Measurements from ENCODE around the gene TUBA1C.
"Not testable (repeated sequence)": the region's sequence is repeated elsewhere in the genome, so short reads cannot be mapped to it uniquely, and the experiment has no call there.

The TUBA1C gene

DNA sequence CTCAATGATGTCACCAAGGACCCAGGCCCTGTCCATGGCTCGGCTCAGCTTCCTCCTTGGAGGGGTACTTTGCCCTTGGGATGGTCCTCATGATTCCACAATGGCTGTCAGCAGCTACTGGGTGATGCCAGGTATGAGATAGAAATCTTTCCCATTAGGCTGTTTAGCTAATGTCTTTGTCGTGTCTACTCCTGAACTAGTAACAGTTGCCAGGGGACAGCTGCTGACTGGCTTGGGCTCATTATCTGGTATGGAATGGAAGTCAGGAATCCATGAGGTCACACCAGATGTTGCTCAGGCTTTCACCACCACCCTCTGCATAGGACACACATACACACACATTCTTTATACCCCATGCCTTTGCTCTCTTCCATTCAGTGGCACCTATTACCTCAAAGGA is 39.3 kb downstream of the TUBA1C start:
- Histone ChIP-seq H3F3A (ENCODE audit: insufficient read depth, low read length) (no peaks in the 10 kb centered on the region), H2AFZ (ENCODE audit: low read length) (no peak overlapping the region), H3K4me1 (ENCODE audit: low read length) (no peaks in the 10 kb centered on the region; the same call in 1 of the 2 replicates), H3K9me3 (replicated peaks; ENCODE audit: insufficient read depth, low read length) (no peaks in the 10 kb centered on the region), H3K4me2 (ENCODE audit: low read depth, low read length) (no peak overlapping the region), H4K20me1 (ENCODE audit: insufficient read depth, low read length) (no peaks in the 10 kb centered on the region), H3K4me3 (ENCODE audit: low read length) (no peak overlapping the region), H3K9me2 (replicated peaks; ENCODE audit: insufficient read depth, low read length) (no peaks in the 10 kb centered on the region), H3K79me2 (ENCODE audit: low read length) (no peaks in the 10 kb centered on the region), H3K27ac (ENCODE audit: low read length) (no peak overlapping the region), H3K9ac (ENCODE audit: low read length) (no peak overlapping the region), H3K27me3 (replicated peaks; ENCODE audit: insufficient read depth, low read length) (no peaks in the 10 kb centered on the region), H3K36me3 (replicated peaks; ENCODE audit: insufficient read depth, low read length) (no peaks in the 10 kb centered on the region)
- TF ChIP-seq, protein P1, sequence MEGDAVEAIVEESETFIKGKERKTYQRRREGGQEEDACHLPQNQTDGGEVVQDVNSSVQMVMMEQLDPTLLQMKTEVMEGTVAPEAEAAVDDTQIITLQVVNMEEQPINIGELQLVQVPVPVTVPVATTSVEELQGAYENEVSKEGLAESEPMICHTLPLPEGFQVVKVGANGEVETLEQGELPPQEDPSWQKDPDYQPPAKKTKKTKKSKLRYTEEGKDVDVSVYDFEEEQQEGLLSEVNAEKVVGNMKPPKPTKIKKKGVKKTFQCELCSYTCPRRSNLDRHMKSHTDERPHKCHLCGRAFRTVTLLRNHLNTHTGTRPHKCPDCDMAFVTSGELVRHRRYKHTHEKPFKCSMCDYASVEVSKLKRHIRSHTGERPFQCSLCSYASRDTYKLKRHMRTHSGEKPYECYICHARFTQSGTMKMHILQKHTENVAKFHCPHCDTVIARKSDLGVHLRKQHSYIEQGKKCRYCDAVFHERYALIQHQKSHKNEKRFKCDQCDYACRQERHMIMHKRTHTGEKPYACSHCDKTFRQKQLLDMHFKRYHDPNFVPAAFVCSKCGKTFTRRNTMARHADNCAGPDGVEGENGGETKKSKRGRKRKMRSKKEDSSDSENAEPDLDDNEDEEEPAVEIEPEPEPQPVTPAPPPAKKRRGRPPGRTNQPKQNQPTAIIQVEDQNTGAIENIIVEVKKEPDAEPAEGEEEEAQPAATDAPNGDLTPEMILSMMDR (IDR thresholded peaks at IDR 0.05; ENCODE audit: low read length), result no peak
- TF ChIP-seq EZH2phosphoT487 (IDR thresholded peaks at IDR 0.05; ENCODE audit: low read length) (no peak), EZH2 (optimal IDR thresholded peaks at IDR 0.05; ENCODE audit: low read depth, low read length) (no peak)
- DNase-seq, result no peak

DNA sequence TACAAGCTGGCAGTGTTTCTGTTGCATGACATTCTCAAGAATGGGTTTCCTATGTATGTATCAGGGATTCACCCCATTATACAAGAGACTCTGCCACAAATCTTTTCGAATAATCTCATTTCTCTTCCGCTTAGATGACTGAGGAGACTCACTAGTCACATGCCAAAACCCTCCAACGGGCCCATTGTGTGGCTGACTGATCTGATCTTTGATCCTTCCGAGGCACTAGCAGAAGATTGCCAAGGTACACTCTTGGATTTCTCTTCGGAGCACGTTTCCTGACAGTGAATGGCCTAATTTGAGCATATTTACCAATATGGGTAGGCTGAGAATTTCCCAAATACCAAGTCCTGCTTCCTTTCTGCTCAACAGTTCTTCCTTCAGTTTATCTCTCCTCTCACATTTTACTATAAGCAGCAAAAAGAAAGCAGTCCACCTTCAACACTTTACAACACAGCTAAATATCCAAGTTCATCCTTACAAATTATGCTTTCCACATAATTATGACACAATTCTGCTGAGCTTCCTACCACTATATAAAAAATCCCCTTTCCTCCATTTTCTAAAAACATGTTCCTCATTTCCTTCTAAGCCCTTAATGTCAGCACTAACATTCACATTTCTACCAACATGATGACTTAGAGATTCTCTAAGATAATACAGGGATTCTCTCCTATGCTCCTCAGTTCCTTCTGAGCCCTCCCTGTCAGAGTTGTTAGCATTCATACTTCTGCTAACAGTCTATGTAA is 41.1 kb downstream of the TUBA1C start:
- no peak for DNase-seq
- H3K36me3 ChIP-seq (replicated peaks; ENCODE audit: insufficient read depth, low read length), result no peaks in the 10 kb centered on the region

DNA sequence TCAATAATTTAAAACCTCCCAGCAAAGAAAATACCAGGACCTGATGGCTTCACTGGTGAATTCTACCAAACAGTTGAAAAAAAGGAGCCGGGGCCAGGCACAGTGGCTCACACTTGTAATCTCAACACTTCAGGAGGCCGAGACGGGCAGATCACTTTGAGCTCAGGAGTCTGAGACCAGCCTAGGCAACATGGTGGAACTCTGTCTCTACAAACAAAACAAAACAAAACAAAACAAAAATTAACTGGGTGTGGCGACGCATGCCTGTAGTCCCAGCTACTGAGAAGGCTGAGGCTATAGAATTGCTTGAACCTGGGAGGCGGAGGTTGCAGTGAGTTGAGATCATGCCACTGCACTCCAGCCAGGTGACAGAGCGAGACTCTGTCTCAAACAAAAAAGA is 44.5 kb downstream of the TUBA1C start:
- H3K9ac ChIP-seq (ENCODE audit: low read length), result no peak overlapping the region
- H3K4me2 ChIP-seq (ENCODE audit: low read depth, low read length), result no peak overlapping the region
- no peaks in the 10 kb centered on the region for H3K9me2 ChIP-seq (replicated peaks; ENCODE audit: insufficient read depth, low read length)
- no peaks in the 10 kb centered on the region for H3K27me3 ChIP-seq (replicated peaks; ENCODE audit: insufficient read depth, low read length)
- H3K27ac ChIP-seq (ENCODE audit: low read length), result no peak overlapping the region
- H3K79me2 ChIP-seq (ENCODE audit: low read length), result no peaks in the 10 kb centered on the region
- no peak for TF ChIP-seq EZH2 (optimal IDR thresholded peaks at IDR 0.05; ENCODE audit: low read depth, low read length)
- no peak for TF ChIP-seq EZH2phosphoT487 (IDR thresholded peaks at IDR 0.05; ENCODE audit: low read length)
- TF ChIP-seq, protein P1 (IDR thresholded peaks at IDR 0.05; ENCODE audit: low read length), result no peak
- no peaks in the 10 kb centered on the region for H3K9me3 ChIP-seq (replicated peaks; ENCODE audit: insufficient read depth, low read length)
- no peaks in the 10 kb centered on the region for H3F3A ChIP-seq (ENCODE audit: insufficient read depth, low read length)
- no peak overlapping the region for H3K4me3 ChIP-seq (ENCODE audit: low read length)
- DNase-seq, result no peak
- H4K20me1 ChIP-seq (ENCODE audit: insufficient read depth, low read length), result no peaks in the 10 kb centered on the region
- no peaks in the 10 kb centered on the region for H3K36me3 ChIP-seq (replicated peaks; ENCODE audit: insufficient read depth, low read length)
- H3K4me1 ChIP-seq (ENCODE audit: low read length), result no peaks in the 10 kb centered on the region; the same call in 1 of the 2 replicates
- H2AFZ ChIP-seq (ENCODE audit: low read length), result no peak overlapping the region

More for the DNA sequence above, 41.1 kb downstream of the TUBA1C start:
- H3K9me3 ChIP-seq (replicated peaks; ENCODE audit: insufficient read depth, low read length), result no peaks in the 10 kb centered on the region
- no peaks in the 10 kb centered on the region for H3K27me3 ChIP-seq (replicated peaks; ENCODE audit: insufficient read depth, low read length)
- TF ChIP-seq EZH2phosphoT487 (IDR thresholded peaks at IDR 0.05; ENCODE audit: low read length) (no peak), EZH2 (optimal IDR thresholded peaks at IDR 0.05; ENCODE audit: low read depth, low read length) (no peak)
- TF ChIP-seq, protein P1 (IDR thresholded peaks at IDR 0.05; ENCODE audit: low read length), result no peak
- no peak overlapping the region for H3K4me2 ChIP-seq (ENCODE audit: low read depth, low read length)
- no peak overlapping the region for H2AFZ ChIP-seq (ENCODE audit: low read length)
- no peaks in the 10 kb centered on the region; the same call in 1 of the 2 replicates for H3K4me1 ChIP-seq (ENCODE audit: low read length)
- H4K20me1 ChIP-seq (ENCODE audit: insufficient read depth, low read length), result no peaks in the 10 kb centered on the region
- no peaks in the 10 kb centered on the region for H3F3A ChIP-seq (ENCODE audit: insufficient read depth, low read length)
- no peaks in the 10 kb centered on the region for H3K9me2 ChIP-seq (replicated peaks; ENCODE audit: insufficient read depth, low read length)
- no peak overlapping the region for H3K4me3 ChIP-seq (ENCODE audit: low read length)
- H3K79me2 ChIP-seq (ENCODE audit: low read length), result no peaks in the 10 kb centered on the region
- H3K27ac ChIP-seq (ENCODE audit: low read length), result no peak overlapping the region
- H3K9ac ChIP-seq (ENCODE audit: low read length), result no peak overlapping the region

DNA sequence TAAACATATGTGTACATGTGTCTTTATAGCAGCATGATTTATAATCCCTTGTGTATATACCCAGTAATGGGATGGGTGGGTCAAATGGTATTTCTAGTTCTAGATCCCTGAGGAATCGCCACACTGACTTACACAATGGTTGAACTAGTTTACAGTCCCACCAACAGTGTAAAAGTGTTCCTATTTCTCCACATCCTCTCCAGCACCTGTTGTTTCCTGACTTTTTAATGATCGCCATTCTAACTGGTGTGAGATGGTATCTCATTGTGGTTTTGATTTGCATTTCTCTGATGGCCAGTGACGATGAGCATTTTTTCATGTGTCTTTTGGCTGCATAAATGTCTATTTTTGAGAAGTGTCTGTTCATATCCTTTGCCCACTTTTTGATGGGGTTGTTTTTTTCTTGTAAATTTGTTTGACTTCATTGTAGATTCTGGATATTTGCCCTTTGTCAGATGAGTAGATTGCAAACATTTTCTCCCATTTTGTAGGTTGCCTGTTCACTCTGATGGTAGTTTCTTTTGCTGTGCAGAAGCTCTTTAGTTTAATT is 45.6 kb downstream of the TUBA1C start:
- not testable (repeated sequence) for H3K79me2 ChIP-seq (ENCODE audit: low read length); H3K4me1 ChIP-seq (ENCODE audit: low read length); H2AFZ ChIP-seq (ENCODE audit: low read length); H3K9me3 ChIP-seq (replicated peaks; ENCODE audit: insufficient read depth, low read length); H3K27me3 ChIP-seq (replicated peaks; ENCODE audit: insufficient read depth, low read length); H3K4me2 ChIP-seq (ENCODE audit: low read depth, low read length); H3K4me3 ChIP-seq (ENCODE audit: low read length); H3K36me3 ChIP-seq (replicated peaks; ENCODE audit: insufficient read depth, low read length); H3K9ac ChIP-seq (ENCODE audit: low read length); H3F3A ChIP-seq (ENCODE audit: insufficient read depth, low read length); H4K20me1 ChIP-seq (ENCODE audit: insufficient read depth, low read length); H3K9me2 ChIP-seq (replicated peaks; ENCODE audit: insufficient read depth, low read length); H3K27ac ChIP-seq (ENCODE audit: low read length); DNase-seq
